ENCODE measurements around the gene AMY1C.
"Not testable (repeated sequence)": the region's sequence is repeated elsewhere in the genome, so short reads cannot be mapped to it uniquely, and the experiment has no call there.

Gene AMY1C

GRCh38 chr1:103749598-103749997 lies at the start of gene AMY1C:
Gene AMY1C, plus strand, starts transcription at chr1:103749898. Its CDS starts 572 bp downstream, at chr1:103750470.
- H3K9me3 ChIP-seq (ENCODE audit: control insufficient read depth, low read depth, low read length); H3K4me3 ChIP-seq (ENCODE audit: low read length); H3K27me3 ChIP-seq (ENCODE audit: control insufficient read depth, insufficient read depth, low read length): not testable (repeated sequence)

DNA sequence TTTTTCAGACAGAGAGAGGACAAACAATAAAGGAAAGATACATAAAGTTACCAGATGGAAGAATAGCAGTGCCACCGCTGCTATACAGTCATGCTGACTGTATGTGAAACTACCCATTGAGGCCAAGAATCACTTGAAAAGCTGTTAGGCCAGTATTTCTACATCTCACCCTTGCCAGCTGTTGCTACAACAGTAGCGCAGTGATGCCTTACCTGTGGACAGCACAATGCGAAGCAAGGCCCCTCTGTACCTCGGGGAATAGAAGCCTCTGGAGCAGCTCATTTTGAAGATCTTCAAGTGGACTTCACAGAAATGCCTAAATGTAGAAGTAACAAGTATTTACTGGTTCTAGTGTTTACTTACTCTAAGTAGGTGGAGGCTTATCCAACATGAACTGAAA lies 49.0 kb upstream of the AMY1C start:
- H3K9ac ChIP-seq (ENCODE audit: low read length); H3K4me1 ChIP-seq (ENCODE audit: control insufficient read depth, low read depth, low read length); H3K27me3 ChIP-seq (ENCODE audit: control insufficient read depth, insufficient read depth, low read length); H3K27ac ChIP-seq (ENCODE audit: low read length); H3K9me3 ChIP-seq (ENCODE audit: control insufficient read depth, low read depth, low read length); H3K4me3 ChIP-seq (ENCODE audit: low read length); H3K36me3 ChIP-seq (ENCODE audit: control insufficient read depth, low read depth, low read length): not testable (repeated sequence)

More at GRCh38 chr1:103749598-103749997, at the start of gene AMY1C:
- H3K9ac ChIP-seq (ENCODE audit: low read length); H3K36me3 ChIP-seq (ENCODE audit: control insufficient read depth, low read depth, low read length); H3K4me1 ChIP-seq (ENCODE audit: control insufficient read depth, low read depth, low read length); H3K27ac ChIP-seq (ENCODE audit: low read length): not testable (repeated sequence)

DNA sequence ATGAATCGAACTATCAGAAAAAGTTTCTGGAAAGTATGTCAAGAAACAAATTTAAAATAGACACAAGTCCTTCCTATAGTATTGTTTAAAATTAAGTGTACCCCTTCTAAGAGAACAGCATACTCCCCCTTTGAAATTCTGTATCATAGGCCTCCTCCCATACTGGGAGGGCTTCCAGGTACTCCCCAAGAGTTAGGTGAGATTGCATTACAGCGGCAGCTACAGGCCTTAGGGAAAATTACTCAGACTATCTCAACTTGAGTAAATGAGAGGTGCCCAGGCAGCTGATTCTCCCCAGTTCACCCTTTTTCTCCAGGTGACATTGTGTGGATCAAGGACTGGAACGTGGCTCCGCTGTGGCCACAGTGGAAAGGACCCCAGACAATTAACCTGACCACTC lies 48.4 kb upstream of the AMY1C start:
- not testable (repeated sequence) for H3K9me3 ChIP-seq (ENCODE audit: control insufficient read depth, low read depth, low read length); H3K27me3 ChIP-seq (ENCODE audit: control insufficient read depth, insufficient read depth, low read length); H3K9ac ChIP-seq (ENCODE audit: low read length); H3K4me1 ChIP-seq (ENCODE audit: control insufficient read depth, low read depth, low read length); H3K36me3 ChIP-seq (ENCODE audit: control insufficient read depth, low read depth, low read length); H3K27ac ChIP-seq (ENCODE audit: low read length); H3K4me3 ChIP-seq (ENCODE audit: low read length)

- H3K9me3 ChIP-seq (ENCODE audit: control insufficient read depth, low read depth, low read length); H3K36me3 ChIP-seq (ENCODE audit: control insufficient read depth, low read depth, low read length); H3K9ac ChIP-seq (ENCODE audit: low read length); H3K4me3 ChIP-seq (ENCODE audit: low read length); H3K27ac ChIP-seq (ENCODE audit: low read length); H3K4me1 ChIP-seq (ENCODE audit: control insufficient read depth, low read depth, low read length); H3K27me3 ChIP-seq (ENCODE audit: control insufficient read depth, insufficient read depth, low read length): not testable (repeated sequence)
Measured at GRCh38 chr1:103707670-103708069, 42.0 kb upstream of the AMY1C start.

DNA sequence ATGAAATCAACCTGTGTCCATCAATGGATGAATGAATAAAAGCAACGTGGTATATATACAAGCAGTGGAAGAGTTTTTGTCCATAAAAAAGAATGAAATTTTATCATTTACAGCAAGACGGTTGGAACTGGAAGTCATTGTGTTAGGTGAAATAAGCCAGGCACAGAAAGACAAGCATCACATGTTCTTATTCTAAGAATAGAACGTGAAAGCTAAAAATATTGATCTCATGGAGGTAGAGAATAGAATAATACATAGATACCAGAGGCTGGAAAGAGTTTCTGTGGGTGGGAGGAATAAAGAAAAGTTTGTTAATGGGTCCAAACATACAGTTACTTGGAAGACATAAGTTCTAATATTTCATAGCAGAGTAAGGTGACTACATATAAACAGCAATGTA lies 39.3 kb upstream of the AMY1C start:
- not testable (repeated sequence) for H3K9me3 ChIP-seq (ENCODE audit: control insufficient read depth, low read depth, low read length); H3K4me3 ChIP-seq (ENCODE audit: low read length); H3K36me3 ChIP-seq (ENCODE audit: control insufficient read depth, low read depth, low read length); H3K9ac ChIP-seq (ENCODE audit: low read length); H3K4me1 ChIP-seq (ENCODE audit: control insufficient read depth, low read depth, low read length); H3K27me3 ChIP-seq (ENCODE audit: control insufficient read depth, insufficient read depth, low read length); H3K27ac ChIP-seq (ENCODE audit: low read length)

DNA sequence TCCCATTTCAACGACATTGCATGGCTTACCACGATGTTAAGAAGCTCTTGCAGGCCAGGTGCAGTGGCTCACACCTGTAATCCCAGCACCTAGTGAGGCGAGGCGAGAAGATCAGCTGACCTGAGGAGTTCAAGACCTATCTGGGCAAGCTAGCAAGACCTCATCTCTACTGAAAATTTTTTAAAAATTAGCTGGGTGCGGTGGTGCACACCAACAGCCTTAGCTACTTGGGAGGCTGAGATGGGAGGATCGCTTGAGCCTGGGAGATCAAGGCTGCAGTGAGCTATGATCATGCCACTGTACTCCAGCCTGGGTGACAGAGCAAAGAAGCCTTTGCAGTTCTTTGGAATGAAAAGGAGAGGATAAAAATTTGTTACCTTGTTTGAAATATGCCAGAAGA lies 32.3 kb upstream of the AMY1C start:
- H3K36me3 ChIP-seq (ENCODE audit: control insufficient read depth, low read depth, low read length); H3K9ac ChIP-seq (ENCODE audit: low read length); H3K27ac ChIP-seq (ENCODE audit: low read length); H3K4me3 ChIP-seq (ENCODE audit: low read length); H3K9me3 ChIP-seq (ENCODE audit: control insufficient read depth, low read depth, low read length); H3K27me3 ChIP-seq (ENCODE audit: control insufficient read depth, insufficient read depth, low read length); H3K4me1 ChIP-seq (ENCODE audit: control insufficient read depth, low read depth, low read length): not testable (repeated sequence)

- H3K4me3 ChIP-seq (ENCODE audit: low read length); H3K27me3 ChIP-seq (ENCODE audit: control insufficient read depth, insufficient read depth, low read length); H3K27ac ChIP-seq (ENCODE audit: low read length); H3K9me3 ChIP-seq (ENCODE audit: control insufficient read depth, low read depth, low read length); H3K36me3 ChIP-seq (ENCODE audit: control insufficient read depth, low read depth, low read length); H3K4me1 ChIP-seq (ENCODE audit: control insufficient read depth, low read depth, low read length); H3K9ac ChIP-seq (ENCODE audit: low read length): not testable (repeated sequence)
Measured at GRCh38 chr1:103721473-103721872, 28.2 kb upstream of the AMY1C start.

DNA sequence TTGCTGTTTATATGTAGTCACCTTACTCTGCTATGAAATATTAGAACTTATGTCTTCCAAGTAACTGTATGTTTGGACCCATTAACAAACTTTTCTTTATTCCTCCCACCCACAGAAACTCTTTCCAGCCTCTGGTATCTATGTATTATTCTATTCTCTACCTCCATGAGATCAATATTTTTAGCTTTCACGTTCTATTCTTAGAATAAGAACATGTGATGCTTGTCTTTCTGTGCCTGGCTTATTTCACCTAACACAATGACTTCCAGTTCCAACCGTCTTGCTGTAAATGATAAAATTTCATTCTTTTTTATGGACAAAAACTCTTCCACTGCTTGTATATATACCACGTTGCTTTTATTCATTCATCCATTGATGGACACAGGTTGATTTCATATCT lies 14.4 kb upstream of the AMY1C start:
- not testable (repeated sequence) for H3K27me3 ChIP-seq (ENCODE audit: control insufficient read depth, insufficient read depth, low read length); H3K9me3 ChIP-seq (ENCODE audit: control insufficient read depth, low read depth, low read length); H3K9ac ChIP-seq (ENCODE audit: low read length); H3K36me3 ChIP-seq (ENCODE audit: control insufficient read depth, low read depth, low read length); H3K4me3 ChIP-seq (ENCODE audit: low read length); H3K4me1 ChIP-seq (ENCODE audit: control insufficient read depth, low read depth, low read length); H3K27ac ChIP-seq (ENCODE audit: low read length)

- H3K27me3 ChIP-seq (ENCODE audit: control insufficient read depth, insufficient read depth, low read length); H3K4me1 ChIP-seq (ENCODE audit: control insufficient read depth, low read depth, low read length); H3K27ac ChIP-seq (ENCODE audit: low read length); H3K4me3 ChIP-seq (ENCODE audit: low read length); H3K36me3 ChIP-seq (ENCODE audit: control insufficient read depth, low read depth, low read length); H3K9me3 ChIP-seq (ENCODE audit: control insufficient read depth, low read depth, low read length); H3K9ac ChIP-seq (ENCODE audit: low read length): not testable (repeated sequence)
Measured at GRCh38 chr1:103738031-103738430, 11.7 kb upstream of the AMY1C start.

DNA sequence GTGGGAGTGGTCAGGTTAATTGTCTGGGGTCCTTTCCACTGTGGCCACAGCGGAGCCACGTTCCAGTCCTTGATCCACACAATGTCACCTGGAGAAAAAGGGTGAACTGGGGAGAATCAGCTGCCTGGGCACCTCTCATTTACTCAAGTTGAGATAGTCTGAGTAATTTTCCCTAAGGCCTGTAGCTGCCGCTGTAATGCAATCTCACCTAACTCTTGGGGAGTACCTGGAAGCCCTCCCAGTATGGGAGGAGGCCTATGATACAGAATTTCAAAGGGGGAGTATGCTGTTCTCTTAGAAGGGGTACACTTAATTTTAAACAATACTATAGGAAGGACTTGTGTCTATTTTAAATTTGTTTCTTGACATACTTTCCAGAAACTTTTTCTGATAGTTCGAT lies 5.2 kb upstream of the AMY1C start:
- not testable (repeated sequence) for H3K27ac ChIP-seq (ENCODE audit: low read length); H3K9me3 ChIP-seq (ENCODE audit: control insufficient read depth, low read depth, low read length); H3K9ac ChIP-seq (ENCODE audit: low read length); H3K4me1 ChIP-seq (ENCODE audit: control insufficient read depth, low read depth, low read length); H3K36me3 ChIP-seq (ENCODE audit: control insufficient read depth, low read depth, low read length); H3K4me3 ChIP-seq (ENCODE audit: low read length); H3K27me3 ChIP-seq (ENCODE audit: control insufficient read depth, insufficient read depth, low read length)

DNA sequence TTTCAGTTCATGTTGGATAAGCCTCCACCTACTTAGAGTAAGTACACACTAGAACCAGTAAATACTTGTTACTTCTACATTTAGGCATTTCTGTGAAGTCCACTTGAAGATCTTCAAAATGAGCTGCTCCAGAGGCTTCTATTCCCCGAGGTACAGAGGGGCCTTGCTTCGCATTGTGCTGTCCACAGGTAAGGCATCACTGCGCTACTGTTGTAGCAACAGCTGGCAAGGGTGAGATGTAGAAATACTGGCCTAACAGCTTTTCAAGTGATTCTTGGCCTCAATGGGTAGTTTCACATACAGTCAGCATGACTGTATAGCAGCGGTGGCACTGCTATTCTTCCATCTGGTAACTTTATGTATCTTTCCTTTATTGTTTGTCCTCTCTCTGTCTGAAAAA lies 4.7 kb upstream of the AMY1C start:
- not testable (repeated sequence) for H3K9ac ChIP-seq (ENCODE audit: low read length); H3K4me1 ChIP-seq (ENCODE audit: control insufficient read depth, low read depth, low read length); H3K9me3 ChIP-seq (ENCODE audit: control insufficient read depth, low read depth, low read length); H3K4me3 ChIP-seq (ENCODE audit: low read length); H3K27ac ChIP-seq (ENCODE audit: low read length); H3K27me3 ChIP-seq (ENCODE audit: control insufficient read depth, insufficient read depth, low read length); H3K36me3 ChIP-seq (ENCODE audit: control insufficient read depth, low read depth, low read length)

GRCh38 chr1:103748273-103748672 lies 1.4 kb upstream of the AMY1C start:
- H3K9ac ChIP-seq (ENCODE audit: low read length); H3K36me3 ChIP-seq (ENCODE audit: control insufficient read depth, low read depth, low read length); H3K9me3 ChIP-seq (ENCODE audit: control insufficient read depth, low read depth, low read length); H3K4me3 ChIP-seq (ENCODE audit: low read length); H3K27ac ChIP-seq (ENCODE audit: low read length); H3K4me1 ChIP-seq (ENCODE audit: control insufficient read depth, low read depth, low read length); H3K27me3 ChIP-seq (ENCODE audit: control insufficient read depth, insufficient read depth, low read length): not testable (repeated sequence)

- Histone ChIP-seq H3K9ac (ENCODE audit: low read length) (no peak overlapping the region), H3K4me3 (ENCODE audit: low read length) (no peak overlapping the region), H3K9me3 (ENCODE audit: control insufficient read depth, low read depth, low read length) (peaks cover 7% of the 10 kb centered on the region), H3K27me3 (ENCODE audit: control insufficient read depth, insufficient read depth, low read length) (no peaks in the 10 kb centered on the region), H3K27ac (ENCODE audit: low read length) (no peak overlapping the region), H3K36me3 (ENCODE audit: control insufficient read depth, low read depth, low read length) (no peaks in the 10 kb centered on the region), H3K4me1 (ENCODE audit: control insufficient read depth, low read depth, low read length) (no peaks in the 10 kb centered on the region)
Measured at GRCh38 chr1:103761896-103762295, 12.2 kb downstream of the AMY1C start.

All from iPS-18a (cell line).